A549 (cell line): ENCODE measurements around the gene PGPEP1. TPM values are rescaled to one million over a fixed set of nuclear protein-coding genes. Genes with fewer than 3 reads are reported as not detected.
A peak's percentile ranks its signal among the peaks of the same experiment; 100 is the strongest.

Experiments used
- ATAC-seq, 2 experiments: fragments of 200-7000 bp in 1 of 2; fragments of >200 bp in 1 of 2; cut with Nextera tagmentation in 1 of 2; cut with Tn5 transposase in 1 of 2; 3 replicates each; pipeline versions ENCODE4 v1.8.0 to v1.9.1; 2018 to 2020; ENCODE audit warnings: mild to moderate bottlenecking in 1 of 2, moderate library complexity in 1 of 2
- CTCF ChIA-PET: fragments of 300-600 bp; sonication (Branson Sonifier 250); formaldehyde crosslinking; extraction: SDS; loops from one replicate; lab custom pipeline; 2021; ENCODE audit warnings: antibody characterized with exemption, inconsistent platforms; lab: Yijun Ruan, JAX
- POLR2A ChIA-PET: fragments of 350-600 bp; formaldehyde crosslinking; extraction: SDS; loops from one replicate; lab custom pipeline; 2021; ENCODE audit warnings: antibody characterized with exemption, inconsistent platforms; lab: Yijun Ruan, JAX
- DNase-seq, 2 experiments: peaks; one replicate each; pipeline versions ENCODE4 v3.0.0 to v3.0.0-alpha.2; 2011 to 2016; ENCODE audit warnings: low read depth in 1 of 2, low spot score in 1 of 2
- FAIRE-seq: peaks from 2 replicates; lab custom pipeline; 2011; peaks lifted over from hg19 to GRCh38; lab: Jason Lieb, UNC
- H3K27ac ChIP-seq, 2 experiments: fragments of >200 bp; sonication (Bioruptor Twin); formaldehyde crosslinking; 3 replicates each; pipeline ENCODE4 v1.5.1; 2016 to 2017
- H3K4me1 ChIP-seq: fragments of >200 bp; sonication (Bioruptor Twin); formaldehyde crosslinking; 3 replicates; pipeline ENCODE4 v1.6.1; 2016
- H3K4me2 ChIP-seq: fragments of >200 bp; sonication (Bioruptor Twin); formaldehyde crosslinking; 3 replicates; pipeline ENCODE4 v1.6.1; 2016
- H3K4me3 ChIP-seq: fragments of >200 bp; sonication (Bioruptor Twin); formaldehyde crosslinking; 3 replicates; pipeline ENCODE4 v1.5.1; 2016
- H3K9me3 ChIP-seq: fragments of >200 bp; sonication (Bioruptor Twin); formaldehyde crosslinking; 3 replicates; pipeline ENCODE4 v1.6.1; 2016
- CBX2 ChIP-seq: fragments of 200-600 bp; sonication (generic); IDR thresholded peaks from 2 replicates; pipeline ENCODE4 v1.6.1; 2016; ENCODE audit warnings: low read depth, mild to moderate bottlenecking, borderline replicate concordance
- CHD4 ChIP-seq: fragments of 200-600 bp; sonication (generic); IDR thresholded peaks from 2 replicates; pipeline ENCODE4 v1.6.1; 2016; ENCODE audit warnings: antibody characterized with exemption, mild to moderate bottlenecking, borderline replicate concordance
- HDAC2 ChIP-seq: fragments of 200-600 bp; sonication (generic); IDR thresholded peaks from 2 replicates; pipeline ENCODE4 v1.6.1; 2016
- HEYL ChIP-seq: fragments of 250-450 bp; sonication (Bioruptor Pico); IDR thresholded peaks from 2 replicates; pipeline ENCODE4 v1.8.0; 2021; ENCODE audit warnings: mild to moderate bottlenecking, moderate library complexity
- HOXB13 ChIP-seq: fragments of 250-450 bp; sonication (Bioruptor Pico); IDR thresholded peaks from 2 replicates; pipeline ENCODE4 v1.5.0; 2020; ENCODE audit warnings: low read depth, mild to moderate bottlenecking, moderate library complexity
- HOXB5 ChIP-seq: fragments of 250-450 bp; sonication (Bioruptor Pico); IDR thresholded peaks from 2 replicates; pipeline ENCODE4 v1.5.0; 2020; ENCODE audit warnings: mild to moderate bottlenecking, moderate library complexity
- KDM1A ChIP-seq: fragments of 200-600 bp; sonication (generic); IDR thresholded peaks from 2 replicates; pipeline ENCODE4 v1.6.1; 2016; ENCODE audit warnings: low read depth, mild to moderate bottlenecking
- MAFK ChIP-seq: fragments of 450-650 bp; IDR thresholded peaks from 2 replicates; pipeline ENCODE4 v1.6.1; 2014; ENCODE audit not compliant: partially characterized antibody
- PHF8 ChIP-seq: fragments of 200-600 bp; sonication (generic); IDR thresholded peaks from 2 replicates; pipeline ENCODE4 v1.6.1; 2016; ENCODE audit warnings: low read depth, mild to moderate bottlenecking, antibody characterized with exemption, moderate library complexity, borderline replicate concordance
- POLR2AphosphoS2 ChIP-seq: conservative IDR thresholded peaks from 2 replicates; pipeline ENCODE4 v1.6.1; 2012; ENCODE audit warnings: low read length, improper control_type of control experiment, inconsistent platforms
- RAD21 ChIP-seq, 2 experiments: fragments of >200 bp in 1 of 2; sonication (Bioruptor Twin) in 1 of 2; formaldehyde crosslinking in 1 of 2; IDR thresholded peaks in 1 of 2; conservative IDR thresholded peaks in 1 of 2; 2 replicates in 1 of 2; 3 replicates in 1 of 2; pipeline ENCODE4 v1.6.1; 2012 to 2018; ENCODE audit warnings: inconsistent platforms in 1 of 2
- RCOR1 ChIP-seq: fragments of 150-350 bp; IDR thresholded peaks from 2 replicates; pipeline ENCODE4 v1.6.1; 2014; ENCODE audit warnings: antibody characterized with exemption, low read length, low read depth
- RFX5 ChIP-seq: fragments of 450-650 bp; IDR thresholded peaks from 2 replicates; pipeline ENCODE4 v1.7.1; 2014; ENCODE audit warnings: antibody characterized with exemption, mild to moderate bottlenecking, moderate library complexity
- WGBS: methylation state at CpG from one replicate; pipeline ENCODE4 v1.1.6; 2017; ENCODE audit errors: missing lambda C conversion rate; 5-methylcytosine and 5-hydroxymethylcytosine counted together
- polyA minus RNA-seq: library from RNA; depleted of rRNA, polyadenylated mRNA; stranded (reverse); fragments of >200 nt; gene quantifications from 2 replicates; pipeline ENCODE4 v1.2.3, GENCODE V29; 2011; rRNA and poly(A)+ RNA removed
- polyA plus RNA-seq, 4 experiments: library from polyadenylated mRNA; depleted of rRNA in 3 of 4; stranded (reverse); fragments of >200 nt; fragmentation: RNase III in 1 of 4; extraction: RNeasy Plus Mini Kit Qiagen cat#74134 plus additional on column Dnase treatment in 1 of 4; gene quantifications; 2 replicates in 3 of 4; 3 replicates in 1 of 4; pipeline ENCODE4 v1.2.3, GENCODE V29; 2011 to 2017
- TF ChIP-seq, protein P1 (sequence below): IDR thresholded peaks from 2 replicates; pipeline ENCODE4 v1.6.1; 2012
- TF ChIP-seq, protein P2 (sequence below): fragments of >200 bp; sonication (Bioruptor Twin); formaldehyde crosslinking; IDR thresholded peaks from 3 replicates; pipeline ENCODE4 v1.6.1; 2016
- TF ChIP-seq, protein P3 (sequence below): fragments of 200-600 bp; sonication (generic); IDR thresholded peaks from 2 replicates; pipeline ENCODE4 v1.6.1; 2016; ENCODE audit warnings: antibody characterized with exemption, mild to moderate bottlenecking, moderate library complexity

PGPEP1 gene, protein sequence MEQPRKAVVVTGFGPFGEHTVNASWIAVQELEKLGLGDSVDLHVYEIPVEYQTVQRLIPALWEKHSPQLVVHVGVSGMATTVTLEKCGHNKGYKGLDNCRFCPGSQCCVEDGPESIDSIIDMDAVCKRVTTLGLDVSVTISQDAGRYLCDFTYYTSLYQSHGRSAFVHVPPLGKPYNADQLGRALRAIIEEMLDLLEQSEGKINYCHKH
- polyA plus RNA-seq (2011; rRNA removed) (7.1 and 8.6 TPM in 2 replicates), polyA plus RNA-seq (2017; fragmentation: RNase III; extraction: RNeasy Plus Mini Kit Qiagen cat#74134 plus additional on column Dnase treatment) (4.5 to 5.9 TPM (median 5.3 TPM) in 3 replicates), polyA minus RNA-seq (23.2 and 30.1 TPM in 2 replicates)
- polyA plus RNA-seq (2012; cell fraction: cytosol; rRNA removed), result 2.4 and 3.9 TPM in 2 replicates
- polyA plus RNA-seq (2012; cell fraction: nucleus; rRNA removed), result 2.9 and 3.5 TPM in 2 replicates

- H3K4me3 ChIP-seq, result peak within 1 kb of the TSS; percentile 60
- TF ChIP-seq KDM1A (peak; percentile 96), CHD4 (peak; percentile 68; the same call in 1 of the 2 replicates), RCOR1 (peak; percentile 49; the same call in 1 of the 2 replicates), PHF8 (peak; percentile 26; the same call in 1 of the 2 replicates), HDAC2 (0 out of 2 replicates have a peak, but pooled peaks have one; percentile 60), POLR2AphosphoS2 (no peak), HOXB5 (CRISPR knock-in tag) (no peak)
- TF ChIP-seq, all 56 proteins: peak for 5
- 28% methylated on average over 11 of the region's 69 CpGs for WGBS
- no peak for FAIRE-seq
- DNase-seq, result peak in 1 of 2 experiments; percentile 38
- H3K4me2 ChIP-seq, result peak within 1 kb of the TSS; percentile 99
- H3K4me1 ChIP-seq, result peaks cover 12% of the 10 kb centered on the region
- H3K9me3 ChIP-seq, result no peaks in the 10 kb centered on the region
- POLR2A ChIA-PET, result interaction anchor here (1.1 to 2.5 kb wide), 4 partner anchors 12 to 59 kb away, joined by 3 to 18 read pairs (median 5); partner anchors contain the start of genes GDF15, JUND and LSM4
- CTCF ChIA-PET, result interaction anchor here (1.0 to 4.9 kb wide), 10 partner anchors 9 to 99 kb away, joined by 3 to 42 read pairs (median 7); partner anchors contain the start of genes LRRC25 and LSM4
- peak within 1 kb of the TSS; percentile 69 to 87 for H3K27ac ChIP-seq
- peak; percentile 60; a peak in 5 of 6 replicates for ATAC-seq
Observed at GRCh38 chr19:18340190-18340989, at the start of gene PGPEP1. Gene PGPEP1 (plus strand): TSS chr19:18340598. CDS start chr19:18340682, 84 bp downstream.

GRCh38 chr19:18291019-18291524 lies 49.3 kb upstream of the PGPEP1 start:
- ATAC-seq, result no peak
- CTCF ChIA-PET, result interaction anchor here (6.5 kb wide), 1 partner anchor 12 kb away, joined by 57 read pairs; the partner anchor contains the start of gene JUND
- H3K4me1 ChIP-seq, result peaks cover 30% of the 10 kb centered on the region
- FAIRE-seq, result no peak
- no peaks in the 10 kb centered on the region for H3K9me3 ChIP-seq
- WGBS, result 79% methylated on average over 19 of the region's 21 CpGs
- no peak for DNase-seq
- TF ChIP-seq HOXB13 (0 out of 2 replicates have a peak, but pooled peaks have one; percentile 43), RFX5 (no peak), HEYL (CRISPR knock-in tag) (no peak), RAD21 (conservative IDR thresholded peaks at IDR 0.05 in 1 of 2, IDR thresholded peaks at IDR 0.05 in 1 of 2) (no peak), MAFK (no peak), CBX2 (no peak), HDAC2 (0 out of 2 replicates have a peak, but pooled peaks have one; percentile 60), RCOR1 (no peak), KDM1A (peak; percentile 32; the same call in 1 of the 2 replicates)
- TF ChIP-seq, protein P1, sequence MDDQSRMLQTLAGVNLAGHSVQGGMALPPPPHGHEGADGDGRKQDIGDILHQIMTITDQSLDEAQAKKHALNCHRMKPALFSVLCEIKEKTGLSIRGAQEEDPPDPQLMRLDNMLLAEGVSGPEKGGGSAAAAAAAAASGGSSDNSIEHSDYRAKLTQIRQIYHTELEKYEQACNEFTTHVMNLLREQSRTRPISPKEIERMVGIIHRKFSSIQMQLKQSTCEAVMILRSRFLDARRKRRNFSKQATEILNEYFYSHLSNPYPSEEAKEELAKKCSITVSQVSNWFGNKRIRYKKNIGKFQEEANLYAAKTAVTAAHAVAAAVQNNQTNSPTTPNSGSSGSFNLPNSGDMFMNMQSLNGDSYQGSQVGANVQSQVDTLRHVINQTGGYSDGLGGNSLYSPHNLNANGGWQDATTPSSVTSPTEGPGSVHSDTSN, result no peak
- TF ChIP-seq, protein P2, sequence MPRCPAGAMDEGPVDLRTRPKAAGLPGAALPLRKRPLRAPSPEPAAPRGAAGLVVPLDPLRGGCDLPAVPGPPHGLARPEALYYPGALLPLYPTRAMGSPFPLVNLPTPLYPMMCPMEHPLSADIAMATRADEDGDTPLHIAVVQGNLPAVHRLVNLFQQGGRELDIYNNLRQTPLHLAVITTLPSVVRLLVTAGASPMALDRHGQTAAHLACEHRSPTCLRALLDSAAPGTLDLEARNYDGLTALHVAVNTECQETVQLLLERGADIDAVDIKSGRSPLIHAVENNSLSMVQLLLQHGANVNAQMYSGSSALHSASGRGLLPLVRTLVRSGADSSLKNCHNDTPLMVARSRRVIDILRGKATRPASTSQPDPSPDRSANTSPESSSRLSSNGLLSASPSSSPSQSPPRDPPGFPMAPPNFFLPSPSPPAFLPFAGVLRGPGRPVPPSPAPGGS, result no peak
- TF ChIP-seq, protein P3, sequence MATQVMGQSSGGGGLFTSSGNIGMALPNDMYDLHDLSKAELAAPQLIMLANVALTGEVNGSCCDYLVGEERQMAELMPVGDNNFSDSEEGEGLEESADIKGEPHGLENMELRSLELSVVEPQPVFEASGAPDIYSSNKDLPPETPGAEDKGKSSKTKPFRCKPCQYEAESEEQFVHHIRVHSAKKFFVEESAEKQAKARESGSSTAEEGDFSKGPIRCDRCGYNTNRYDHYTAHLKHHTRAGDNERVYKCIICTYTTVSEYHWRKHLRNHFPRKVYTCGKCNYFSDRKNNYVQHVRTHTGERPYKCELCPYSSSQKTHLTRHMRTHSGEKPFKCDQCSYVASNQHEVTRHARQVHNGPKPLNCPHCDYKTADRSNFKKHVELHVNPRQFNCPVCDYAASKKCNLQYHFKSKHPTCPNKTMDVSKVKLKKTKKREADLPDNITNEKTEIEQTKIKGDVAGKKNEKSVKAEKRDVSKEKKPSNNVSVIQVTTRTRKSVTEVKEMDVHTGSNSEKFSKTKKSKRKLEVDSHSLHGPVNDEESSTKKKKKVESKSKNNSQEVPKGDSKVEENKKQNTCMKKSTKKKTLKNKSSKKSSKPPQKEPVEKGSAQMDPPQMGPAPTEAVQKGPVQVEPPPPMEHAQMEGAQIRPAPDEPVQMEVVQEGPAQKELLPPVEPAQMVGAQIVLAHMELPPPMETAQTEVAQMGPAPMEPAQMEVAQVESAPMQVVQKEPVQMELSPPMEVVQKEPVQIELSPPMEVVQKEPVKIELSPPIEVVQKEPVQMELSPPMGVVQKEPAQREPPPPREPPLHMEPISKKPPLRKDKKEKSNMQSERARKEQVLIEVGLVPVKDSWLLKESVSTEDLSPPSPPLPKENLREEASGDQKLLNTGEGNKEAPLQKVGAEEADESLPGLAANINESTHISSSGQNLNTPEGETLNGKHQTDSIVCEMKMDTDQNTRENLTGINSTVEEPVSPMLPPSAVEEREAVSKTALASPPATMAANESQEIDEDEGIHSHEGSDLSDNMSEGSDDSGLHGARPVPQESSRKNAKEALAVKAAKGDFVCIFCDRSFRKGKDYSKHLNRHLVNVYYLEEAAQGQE, result no peak
- POLR2A ChIA-PET, result interaction anchor here (2.5 to 3.0 kb wide), 3 partner anchors 10 to 31 kb away, joined by 48 to 235 read pairs (median 51); partner anchors contain the start of genes JUND and LSM4
- peak overlapping the region; percentile 99 to 100 for H3K27ac ChIP-seq
- H3K4me2 ChIP-seq, result peak overlapping the region; percentile 92
- H3K4me3 ChIP-seq, result peak overlapping the region; percentile 56
